Measurements from ENCODE around the gene PFDN1.

DNA sequence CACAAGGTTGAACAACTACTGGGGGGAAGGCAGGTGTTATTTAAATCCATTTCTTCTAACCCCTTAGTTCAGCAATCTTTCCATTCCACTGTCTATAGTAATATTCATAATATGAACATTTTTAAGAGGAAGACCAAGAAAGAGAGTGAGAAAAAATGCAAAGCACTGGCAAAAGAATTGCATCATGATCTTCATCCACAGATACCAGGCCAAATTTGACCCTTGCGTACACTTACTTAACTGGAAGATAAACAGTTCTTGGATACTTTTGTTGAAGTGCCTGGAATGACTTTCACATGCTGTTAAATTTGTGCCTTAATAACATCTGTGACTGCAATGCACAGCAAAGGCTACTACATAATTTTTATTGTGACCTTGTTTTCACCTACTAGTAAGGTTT is 1.8 kb downstream of the PFDN1 start:
- no peak for TF ChIP-seq CTCF (IDR thresholded peaks at IDR 0.05)
- TF ChIP-seq POLR2A (IDR thresholded peaks at IDR 0.05): no peak
